ENCODE data around the gene DEPP1. TPM values are rescaled to one million over a fixed set of nuclear protein-coding genes. Genes with fewer than 3 reads are reported as not detected.

Gene DEPP1, protein sequence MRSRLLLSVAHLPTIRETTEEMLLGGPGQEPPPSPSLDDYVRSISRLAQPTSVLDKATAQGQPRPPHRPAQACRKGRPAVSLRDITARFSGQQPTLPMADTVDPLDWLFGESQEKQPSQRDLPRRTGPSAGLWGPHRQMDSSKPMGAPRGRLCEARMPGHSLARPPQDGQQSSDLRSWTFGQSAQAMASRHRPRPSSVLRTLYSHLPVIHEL
- 230 and 326 TPM in 2 replicates for total RNA-seq

DNA sequence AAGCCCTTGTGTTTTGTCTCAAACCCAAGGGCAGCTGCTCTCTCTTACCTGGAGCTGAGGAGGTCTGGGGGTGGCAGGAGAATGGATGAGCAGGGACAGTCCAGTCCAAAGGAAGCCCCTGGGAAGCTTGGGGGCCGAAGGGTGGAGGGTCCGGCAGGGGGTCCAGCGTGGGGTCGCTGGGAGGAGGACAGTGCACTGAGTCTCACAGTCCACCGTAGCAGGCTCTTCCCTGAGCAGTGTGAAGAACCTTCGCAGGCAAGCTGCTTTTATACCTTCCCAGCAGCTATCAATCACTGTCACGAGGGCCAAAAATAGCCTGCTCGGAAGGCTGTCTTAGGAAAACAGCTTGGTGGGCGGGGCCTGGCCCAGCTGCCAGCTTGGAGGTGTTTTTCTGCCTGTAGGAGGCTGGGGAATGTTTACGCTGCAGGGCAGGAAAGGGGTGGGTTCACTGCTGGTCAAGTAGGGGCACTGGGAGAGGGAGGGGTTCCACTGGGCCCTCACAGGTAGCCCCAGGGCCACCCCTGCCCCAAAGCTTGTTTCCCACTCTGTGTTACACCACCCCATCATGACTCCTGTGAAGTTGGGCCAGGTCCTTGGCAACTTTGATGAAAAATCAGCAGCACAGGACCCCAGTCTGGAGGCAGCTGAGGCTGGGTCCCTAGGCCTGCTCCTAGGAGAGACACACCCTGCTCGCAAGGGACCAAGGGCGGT is at the start of gene DEPP1:
TSS of gene DEPP1 (minus strand) at position 240 of the 711 bp plus-strand sequence. CDS start 779 bp downstream, outside the sequence.

DNA sequence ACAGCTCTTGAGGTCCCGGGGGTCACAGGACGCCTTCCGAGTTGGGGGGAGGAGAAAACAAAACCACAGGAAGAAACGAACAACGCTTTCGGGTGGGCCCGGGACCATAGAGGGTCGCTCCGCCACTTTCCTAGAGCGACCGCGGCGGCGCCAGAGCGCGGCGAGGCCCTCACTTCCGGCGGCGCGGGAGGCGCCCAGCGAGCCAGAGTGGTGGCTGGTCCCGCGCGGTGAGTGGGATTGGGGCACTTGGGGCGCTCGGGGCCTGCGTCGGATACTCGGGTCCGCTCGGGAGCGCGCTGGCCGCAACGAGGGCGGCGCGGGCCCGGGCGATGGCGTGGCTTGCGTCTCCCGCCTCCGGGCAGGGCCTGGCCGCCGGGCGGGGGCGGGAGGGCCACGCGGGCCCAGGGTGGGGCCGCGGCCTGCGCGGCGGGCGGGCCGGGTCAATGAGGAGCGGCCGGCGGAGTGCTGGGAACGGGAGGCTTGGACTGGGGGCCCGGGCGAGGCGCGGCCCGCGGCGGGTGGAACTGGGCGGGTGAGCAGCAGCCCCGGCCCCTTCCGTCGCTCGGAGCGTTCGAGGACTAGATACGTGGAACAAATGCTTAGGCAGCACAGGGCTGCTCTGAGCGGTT is 22.3 kb upstream of the DEPP1 start, which contains the start of gene ZNF22:
TSS of gene ZNF22 (plus strand) at position 172 of the 629 bp plus-strand sequence. CDS start 2,446 bp downstream, outside the sequence.

DNA sequence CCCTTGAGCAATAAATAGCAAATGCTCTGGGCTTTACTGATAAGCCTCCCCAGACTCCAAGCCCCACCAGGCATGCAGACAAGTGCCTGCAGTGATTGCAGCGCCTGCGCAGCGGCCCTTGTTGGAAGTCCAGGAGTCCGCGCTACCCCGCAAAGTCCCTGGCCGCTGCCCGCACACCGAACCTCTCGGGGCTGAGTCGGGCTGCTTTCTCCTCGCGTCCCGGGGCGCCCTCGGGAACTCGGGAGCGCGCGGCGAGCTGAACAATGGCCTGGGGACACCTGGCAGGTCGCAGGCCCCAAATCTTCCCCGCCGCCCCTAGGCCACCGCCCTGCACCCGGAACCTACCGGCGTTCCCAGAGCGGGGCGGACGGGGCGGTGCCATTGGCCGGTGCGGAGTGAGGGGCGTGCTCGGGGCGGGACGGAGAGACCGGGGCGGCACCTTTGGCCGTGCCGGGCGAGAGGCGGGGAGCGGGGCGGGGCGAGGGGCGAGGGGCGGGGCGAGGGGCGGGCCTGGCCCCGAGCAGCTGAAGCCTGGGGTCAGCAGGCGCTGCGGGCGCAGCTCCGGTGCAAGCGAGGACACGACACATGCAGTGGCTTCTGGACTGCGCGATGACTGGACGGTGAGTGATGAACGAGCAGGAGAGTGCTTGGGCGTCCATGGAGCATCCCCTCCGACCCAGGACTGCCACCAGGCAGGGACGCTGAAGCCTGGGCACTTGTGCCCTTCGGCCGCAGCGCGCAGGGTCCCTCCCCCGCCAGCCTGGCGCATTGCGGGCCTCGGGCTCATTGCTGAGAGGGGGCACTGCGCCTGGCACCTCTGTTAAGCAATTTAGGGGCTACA is 19.1 kb downstream of the DEPP1 start, which contains the start of gene RASSF4:
TSS of gene RASSF4 (plus strand) at position 556 of the 841 bp plus-strand sequence. CDS start 10,401 bp downstream, outside the sequence.

Other genes starting within 250 kb of the DEPP1 start
- not detected in 2 replicates for gene TMEM72, start 67.5 kb downstream of the DEPP1 start, total RNA-seq
- 3.7 and 5.6 TPM in 2 replicates for gene RASSF4, start 19.0 kb downstream of the DEPP1 start, total RNA-seq
- 56.3 and 56.8 TPM in 2 replicates for gene ZNF22, start 22.1 kb upstream of the DEPP1 start, total RNA-seq

All from thoracic aorta endothelial cell (primary cell).